H9 (cell line): ENCODE data around the gene CLCN6. TPM values are rescaled to one million over a fixed set of nuclear protein-coding genes. Genes with fewer than 3 reads are reported as not detected.

ENCODE experiments used
- DNase-seq: peaks from one replicate; pipeline ENCODE4 v3.0.0-alpha.2; 2017
- H2AFZ ChIP-seq: one replicate; pipeline ENCODE4 v1.6.1; 2013; ENCODE audit warnings: mild to moderate bottlenecking, low read length, control low read depth, moderate library complexity
- H2AK5ac ChIP-seq: 2 replicates; pipeline ENCODE4 v1.6.1; 2013; ENCODE audit warnings: low read length, control low read depth, mixed read lengths; ENCODE audit not compliant: insufficient read length
- H2BK120ac ChIP-seq: one replicate; pipeline ENCODE4 v1.6.1; 2013; ENCODE audit warnings: low read depth, mild to moderate bottlenecking, low read length, control low read depth, inconsistent platforms; ENCODE audit not compliant: poor library complexity, severe bottlenecking
- H2BK12ac ChIP-seq: 2 replicates; pipeline ENCODE4 v1.6.1; 2013; ENCODE audit warnings: low read length, control low read depth, mixed read lengths, low read depth; ENCODE audit not compliant: insufficient read length
- H2BK15ac ChIP-seq: 2 replicates; pipeline ENCODE4 v1.6.1; 2013; ENCODE audit warnings: low read depth, low read length, control low read depth
- H2BK20ac ChIP-seq: one replicate; pipeline ENCODE4 v1.6.1; 2013; ENCODE audit warnings: low read depth, mild to moderate bottlenecking, low read length, control low read depth, inconsistent platforms; ENCODE audit not compliant: poor library complexity, severe bottlenecking
- H2BK5ac ChIP-seq: 2 replicates; pipeline ENCODE4 v1.6.1; 2013; ENCODE audit warnings: low read length, control low read depth, mixed read lengths; ENCODE audit not compliant: insufficient read length
- H3K14ac ChIP-seq: 2 replicates; pipeline ENCODE4 v1.6.1; 2013; ENCODE audit warnings: low read length, control low read depth; ENCODE audit not compliant: insufficient read depth
- H3K18ac ChIP-seq: 2 replicates; pipeline ENCODE4 v1.6.1; 2013; ENCODE audit warnings: low read depth, mild to moderate bottlenecking, mixed read lengths, low read length, control low read depth; ENCODE audit not compliant: insufficient read length
- H3K23ac ChIP-seq: 2 replicates; pipeline ENCODE4 v1.6.1; 2013; ENCODE audit warnings: low read length, control low read depth, mixed read lengths, low read depth; ENCODE audit not compliant: insufficient read length
- H3K23me2 ChIP-seq: 2 replicates; pipeline ENCODE4 v1.6.1; 2013; ENCODE audit warnings: low read depth, mild to moderate bottlenecking, mixed read lengths, low read length, control low read depth; ENCODE audit not compliant: insufficient read length, poor library complexity, severe bottlenecking
- H3K27ac ChIP-seq: 2 replicates; pipeline ENCODE4 v1.5.1; 2013; ENCODE audit warnings: low read length, control low read depth, mixed read lengths, low read depth; ENCODE audit not compliant: insufficient read length
- H3K27me3 ChIP-seq: 2 replicates; pipeline ENCODE4 v1.6.1; 2013; ENCODE audit warnings: low read length, control low read depth, inconsistent platforms; ENCODE audit not compliant: insufficient read depth
- H3K4ac ChIP-seq: 2 replicates; pipeline ENCODE4 v1.6.1; 2013; ENCODE audit warnings: low read depth, mild to moderate bottlenecking, control low read depth, inconsistent platforms, low read length, moderate library complexity
- H3K4me1 ChIP-seq: 2 replicates; pipeline ENCODE4 v1.6.1; 2013; ENCODE audit warnings: low read length, control low read depth, inconsistent platforms; ENCODE audit not compliant: insufficient read depth
- H3K4me2 ChIP-seq: 2 replicates; pipeline ENCODE4 v1.6.1; 2013; ENCODE audit warnings: low read length, control low read depth, mixed read lengths; ENCODE audit not compliant: insufficient read length, insufficient read depth
- H3K56ac ChIP-seq: 2 replicates; pipeline ENCODE4 v1.6.1; 2013; ENCODE audit warnings: low read depth, mild to moderate bottlenecking, mixed read lengths, low read length, control low read depth; ENCODE audit not compliant: insufficient read length
- H3K79me1 ChIP-seq: 2 replicates; pipeline ENCODE4 v1.6.1; 2013; ENCODE audit warnings: low read depth, mild to moderate bottlenecking, moderate library complexity, low read length, control low read depth, inconsistent platforms; ENCODE audit not compliant: insufficient read depth, poor library complexity, severe bottlenecking
- H3K79me2 ChIP-seq: 2 replicates; pipeline ENCODE4 v1.6.1; 2013; ENCODE audit warnings: low read length, control low read depth, inconsistent platforms; ENCODE audit not compliant: insufficient read depth
- H3K9ac ChIP-seq: 2 replicates; pipeline ENCODE4 v1.6.1; 2013; ENCODE audit warnings: low read length, control low read depth, mixed read lengths; ENCODE audit not compliant: insufficient read length; ENCODE audit errors: extremely low read depth
- H3K9me3 ChIP-seq: one replicate; pipeline ENCODE4 v1.6.1; 2013; ENCODE audit warnings: low read depth, low read length, inconsistent platforms; ENCODE audit not compliant: control insufficient read depth
- H3T11ph ChIP-seq: one replicate; pipeline ENCODE4 v1.6.1; 2013; ENCODE audit warnings: mild to moderate bottlenecking, low read length, control low read depth, inconsistent platforms
- H4K20me1 ChIP-seq: one replicate; pipeline ENCODE4 v1.6.1; 2013; ENCODE audit not compliant: control insufficient read depth, insufficient read length, insufficient read depth
- H4K5ac ChIP-seq: 2 replicates; pipeline ENCODE4 v1.6.1; 2013; ENCODE audit warnings: low read depth, mild to moderate bottlenecking, mixed read lengths, low read length, control low read depth; ENCODE audit not compliant: insufficient read length
- H4K8ac ChIP-seq: replicated peaks from 2 replicates; pipeline ENCODE4 v1.6.1; 2013; ENCODE audit warnings: low read length, control low read depth, mixed read lengths, low read depth; ENCODE audit not compliant: insufficient read length
- H4K91ac ChIP-seq: 2 replicates; pipeline ENCODE4 v1.6.1; 2013; ENCODE audit warnings: low read depth, mild to moderate bottlenecking, moderate library complexity, mixed read lengths, low read length, control low read depth; ENCODE audit not compliant: insufficient read length
- H3K27ac Mint-ChIP-seq, 3 experiments: 2 replicates in 2 of 3; 3 replicates in 1 of 3; pipeline ENCODE4 v1.8.0; 2020 to 2021; ENCODE audit warnings: mixed read lengths in 3 of 3, mild to moderate bottlenecking in 1 of 3, moderate library complexity in 1 of 3
- H3K27me3 Mint-ChIP-seq: 2 replicates; pipeline ENCODE4 v1.8.0; 2021; ENCODE audit warnings: low read depth, mild to moderate bottlenecking, moderate library complexity, mixed read lengths
- H3K36me3 Mint-ChIP-seq, 3 experiments: 2 replicates in 2 of 3; 3 replicates in 1 of 3; pipeline ENCODE4 v1.8.0; 2020 to 2021; ENCODE audit warnings: low read depth in 3 of 3, mixed read lengths in 3 of 3; ENCODE audit not compliant: insufficient read depth in 1 of 3
- H3K4me1 Mint-ChIP-seq, 2 experiments: 2 replicates each; pipeline ENCODE4 v1.8.0; 2020; ENCODE audit warnings: mixed read lengths in 2 of 2
- H3K4me3 Mint-ChIP-seq, 2 experiments: 2 replicates in 1 of 2; 3 replicates in 1 of 2; pipeline ENCODE4 v1.8.0; 2020 to 2021; ENCODE audit warnings: mild to moderate bottlenecking in 2 of 2, mixed read lengths in 2 of 2, moderate library complexity in 1 of 2
- H3K9me3 Mint-ChIP-seq, 2 experiments: 2 replicates in 1 of 2; 3 replicates in 1 of 2; pipeline ENCODE4 v1.8.0; 2020; ENCODE audit warnings: mild to moderate bottlenecking in 2 of 2, mixed read lengths in 2 of 2, moderate library complexity in 1 of 2
- WGBS: extraction: QIAGEN DNeasy Blood & Tissue Kit; methylation state at CpG from one replicate; pipeline ENCODE4 v1.1.7; 2013; ENCODE audit warnings: missing lambda C conversion rate, low lambda C conversion rate, mixed read lengths; ENCODE audit not compliant: insufficient read length; ENCODE audit errors: extremely low coverage; 5-methylcytosine and 5-hydroxymethylcytosine counted together
- total RNA-seq: library from RNA; stranded (reverse); gene quantifications from 2 replicates; pipeline ENCODE4 v1.2.1, GENCODE V29; 2021
- TF ChIP-seq, protein P1 (sequence below): fragments of 200-600 bp; sonication (generic); conservative IDR thresholded peaks from 3 replicates; pipeline ENCODE4 v1.8.0; 2021; ENCODE audit warnings: antibody characterized with exemption, mild to moderate bottlenecking

The CLCN6 gene
- total RNA-seq, 1 experiment from 2014 or later = 20.5 TPM

DNA sequence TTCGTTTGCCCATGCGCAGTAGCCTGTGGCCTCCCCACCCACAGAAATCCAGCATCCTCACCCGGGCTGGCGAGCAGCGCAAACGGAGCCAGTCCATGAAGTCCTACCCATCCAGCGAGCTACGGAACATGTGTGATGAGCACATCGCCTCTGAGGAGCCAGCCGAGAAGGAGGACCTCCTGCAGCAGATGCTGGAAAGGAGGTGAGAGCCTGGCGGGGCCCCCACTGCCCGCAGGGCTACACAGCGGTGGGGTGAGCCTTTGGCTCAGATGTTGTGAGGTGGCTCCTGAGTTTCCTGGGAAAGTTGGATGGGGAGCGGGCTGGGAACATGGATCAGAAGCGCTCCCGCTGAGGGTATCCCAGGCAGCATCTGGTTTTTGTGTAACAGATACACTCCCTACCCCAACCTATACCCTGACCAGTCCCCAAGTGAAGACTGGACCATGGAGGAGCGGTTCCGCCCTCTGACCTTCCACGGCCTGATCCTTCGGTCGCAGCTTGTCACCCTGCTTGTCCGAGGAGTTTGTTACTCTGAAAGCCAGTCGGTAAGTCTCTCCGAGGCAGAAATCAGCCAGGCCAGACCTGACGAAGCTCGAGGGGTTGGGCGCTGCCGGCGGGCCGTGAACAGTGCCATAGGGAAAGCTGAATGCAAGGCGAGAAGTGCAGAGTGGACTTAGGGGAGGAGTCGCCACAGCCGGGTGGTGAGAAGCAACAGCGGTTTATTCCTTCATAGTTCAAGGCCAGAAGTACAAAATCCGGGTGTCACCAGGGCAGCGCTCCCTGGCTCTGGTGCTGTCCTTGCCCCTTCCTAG is 31.2 kb downstream of the CLCN6 start:
- Histone ChIP-seq H3K23me2 (no peaks in the 10 kb centered on the region), H2BK5ac (no peak overlapping the region), H3K4ac (no peak overlapping the region), H3K4me1 (no peaks in the 10 kb centered on the region), H3K79me1 (no peaks in the 10 kb centered on the region), H4K20me1 (no peaks in the 10 kb centered on the region), H4K5ac (no peak overlapping the region), H2AK5ac (no peak overlapping the region), H3T11ph (no peak overlapping the region), H3K4me2 (no peak overlapping the region), H2AFZ (no peak overlapping the region), H2BK120ac (no peak overlapping the region), H3K9ac (no peak overlapping the region), H3K56ac (no peak overlapping the region), H3K9me3 (no peaks in the 10 kb centered on the region), H2BK15ac (no peak overlapping the region), H4K91ac (no peak overlapping the region), H3K18ac (no peak overlapping the region), H2BK12ac (no peak overlapping the region), H3K14ac (no peak overlapping the region), H3K27ac (no peak overlapping the region), H3K27me3 (no peaks in the 10 kb centered on the region), H3K79me2 (no peaks in the 10 kb centered on the region), H2BK20ac (no peak overlapping the region), H3K23ac (no peak overlapping the region), H4K8ac (no peak overlapping the region)
- TF ChIP-seq, protein P1, sequence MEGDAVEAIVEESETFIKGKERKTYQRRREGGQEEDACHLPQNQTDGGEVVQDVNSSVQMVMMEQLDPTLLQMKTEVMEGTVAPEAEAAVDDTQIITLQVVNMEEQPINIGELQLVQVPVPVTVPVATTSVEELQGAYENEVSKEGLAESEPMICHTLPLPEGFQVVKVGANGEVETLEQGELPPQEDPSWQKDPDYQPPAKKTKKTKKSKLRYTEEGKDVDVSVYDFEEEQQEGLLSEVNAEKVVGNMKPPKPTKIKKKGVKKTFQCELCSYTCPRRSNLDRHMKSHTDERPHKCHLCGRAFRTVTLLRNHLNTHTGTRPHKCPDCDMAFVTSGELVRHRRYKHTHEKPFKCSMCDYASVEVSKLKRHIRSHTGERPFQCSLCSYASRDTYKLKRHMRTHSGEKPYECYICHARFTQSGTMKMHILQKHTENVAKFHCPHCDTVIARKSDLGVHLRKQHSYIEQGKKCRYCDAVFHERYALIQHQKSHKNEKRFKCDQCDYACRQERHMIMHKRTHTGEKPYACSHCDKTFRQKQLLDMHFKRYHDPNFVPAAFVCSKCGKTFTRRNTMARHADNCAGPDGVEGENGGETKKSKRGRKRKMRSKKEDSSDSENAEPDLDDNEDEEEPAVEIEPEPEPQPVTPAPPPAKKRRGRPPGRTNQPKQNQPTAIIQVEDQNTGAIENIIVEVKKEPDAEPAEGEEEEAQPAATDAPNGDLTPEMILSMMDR = no peak
- no peak overlapping the region; a peak in 1 of 7 replicates for H3K27ac Mint-ChIP-seq
- H3K9me3 Mint-ChIP-seq = no peaks in the 10 kb centered on the region
- DNase-seq = no peak
- no CpG with 5 or more reads among the region's 36 CpGs for WGBS
- peaks cover 39 to 95% (median 84%) of the 10 kb centered on the region in 3 experiments; a peak in 6 of 7 replicates for H3K36me3 Mint-ChIP-seq
- no peaks in the 10 kb centered on the region for H3K4me1 Mint-ChIP-seq
- no peak overlapping the region for H3K4me3 Mint-ChIP-seq
- H3K27me3 Mint-ChIP-seq = no peaks in the 10 kb centered on the region
